Mammary epithelial cell (primary cell): ENCODE results near the gene RNPEP.

Experiments used
- CTCF ChIP-seq, 2 donors: IDR thresholded peaks in 1 of 2; conservative IDR thresholded peaks in 1 of 2; 2 replicates each; pipeline ENCODE4 v1.5.1; 2011 to 2012; ENCODE audit warnings: inconsistent platforms in 2 of 2, low read length in 2 of 2, mild to moderate bottlenecking in 2 of 2, control low read depth in 1 of 2, low read depth in 1 of 2; ENCODE audit not compliant: insufficient read depth in 1 of 2; ENCODE audit errors: extremely low read depth in 1 of 2
- EZH2 ChIP-seq: IDR thresholded peaks from 2 replicates; pipeline ENCODE4 v1.6.1; 2012; ENCODE audit warnings: low read length, inconsistent platforms, borderline replicate concordance

- TF ChIP-seq CTCF (conservative IDR thresholded peaks at IDR 0.05 in 1 of 2, IDR thresholded peaks at IDR 0.05 in 1 of 2; ENCODE audit: extremely low read depth in 1 of 2, insufficient read depth in 1 of 2, low read depth in 1 of 2, low read length in 2 of 2): no peak
- no peak for TF ChIP-seq EZH2
Observed at GRCh38 chr1:201985355-201985754, 2.9 kb downstream of the RNPEP start.
